GM21528 (cell line): ENCODE data around the gene HIPK2.
"Not testable (repeated sequence)": the region's sequence is repeated elsewhere in the genome, so short reads cannot be mapped to it uniquely, and the experiment has no call there.

Experiments
- ATAC-seq: cut with Tn5 transposase; IDR thresholded peaks from one replicate; pipeline ENCODE4 v1.9.1; 2021; ENCODE audit warnings: mild to moderate bottlenecking, moderate library complexity; ENCODE audit not compliant: unreplicated experiment, low FRiP score

Gene HIPK2

DNA sequence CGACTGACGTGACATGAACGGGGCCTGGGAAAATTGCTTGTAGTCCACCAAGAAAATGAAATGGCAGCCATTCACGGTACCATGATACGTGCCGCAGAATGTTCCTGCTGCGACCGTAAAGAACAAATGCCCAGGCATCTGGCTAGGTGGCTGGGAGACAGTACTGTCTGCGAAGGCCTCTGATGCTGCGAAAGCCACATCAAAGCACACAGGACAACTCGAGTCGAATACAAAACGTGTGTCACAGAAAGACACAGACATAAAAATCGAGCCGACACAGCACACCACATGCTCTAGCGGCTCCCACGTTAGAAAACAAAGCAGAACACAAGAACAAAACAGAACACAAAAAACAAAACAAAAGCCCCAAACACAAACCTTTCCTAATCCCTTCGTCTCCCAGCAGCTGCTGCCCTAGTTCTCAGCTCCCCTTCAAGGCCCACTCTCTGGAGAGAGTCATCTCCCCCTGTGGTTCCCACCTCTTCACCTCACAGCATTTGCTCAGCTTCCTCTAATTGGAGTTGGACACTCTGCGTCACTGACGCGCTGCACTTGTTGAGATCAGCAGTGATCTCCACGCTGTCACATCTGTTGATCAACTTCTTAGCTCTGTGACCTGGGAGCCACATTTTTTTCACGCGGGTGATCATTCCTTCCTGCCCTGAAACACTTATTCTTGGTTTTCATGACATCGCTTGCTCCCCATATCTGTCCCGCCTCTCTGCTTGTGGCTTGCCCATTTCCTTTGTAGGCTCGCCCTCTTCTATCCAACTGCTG is 142.1 kb downstream of the HIPK2 start:
- ATAC-seq = no peak

DNA sequence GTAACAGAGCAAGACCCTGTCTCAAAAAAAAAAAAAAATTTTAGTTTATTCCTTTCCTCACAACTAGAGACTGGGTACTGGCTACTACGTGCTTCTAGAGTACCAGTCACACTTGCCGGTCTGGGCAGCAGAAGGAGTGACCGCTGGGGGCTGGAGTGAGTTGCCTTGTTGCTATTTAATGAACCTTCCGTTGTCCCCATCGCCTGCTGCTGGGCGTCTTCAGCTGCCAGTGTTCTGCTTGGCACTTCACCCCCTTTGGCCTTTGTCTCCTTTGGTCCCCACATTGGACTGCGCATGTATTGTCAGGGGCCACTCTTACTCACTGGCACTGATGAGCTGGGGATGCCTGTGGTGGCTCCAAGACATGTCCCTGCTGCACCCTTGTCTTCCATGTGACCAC is 143.7 kb downstream of the HIPK2 start:
- ATAC-seq = no peak

DNA sequence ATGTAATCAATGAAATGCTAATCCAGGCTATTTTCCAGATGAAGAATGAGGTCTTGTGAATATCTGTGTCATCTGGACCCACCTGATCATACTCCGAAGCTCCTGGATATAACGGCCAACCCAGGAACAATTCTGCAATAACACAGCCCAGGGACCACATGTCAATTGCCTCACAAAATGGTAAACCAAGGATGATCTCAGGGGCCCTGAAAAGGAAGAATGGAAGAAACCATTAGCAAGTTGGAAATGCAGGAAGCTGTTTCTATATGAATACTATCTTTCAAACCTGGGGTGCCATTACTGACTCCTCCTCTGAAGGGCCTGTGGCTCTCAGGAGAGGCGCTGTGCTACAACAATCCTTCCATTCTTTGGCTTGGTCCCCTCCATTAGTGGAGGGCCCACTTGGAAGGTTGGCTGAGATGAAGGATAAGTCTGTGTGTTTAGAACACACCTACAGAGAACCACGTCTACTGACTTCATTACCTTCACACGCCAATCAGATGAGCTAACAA is 146.2 kb downstream of the HIPK2 start:
- no peak for ATAC-seq

DNA sequence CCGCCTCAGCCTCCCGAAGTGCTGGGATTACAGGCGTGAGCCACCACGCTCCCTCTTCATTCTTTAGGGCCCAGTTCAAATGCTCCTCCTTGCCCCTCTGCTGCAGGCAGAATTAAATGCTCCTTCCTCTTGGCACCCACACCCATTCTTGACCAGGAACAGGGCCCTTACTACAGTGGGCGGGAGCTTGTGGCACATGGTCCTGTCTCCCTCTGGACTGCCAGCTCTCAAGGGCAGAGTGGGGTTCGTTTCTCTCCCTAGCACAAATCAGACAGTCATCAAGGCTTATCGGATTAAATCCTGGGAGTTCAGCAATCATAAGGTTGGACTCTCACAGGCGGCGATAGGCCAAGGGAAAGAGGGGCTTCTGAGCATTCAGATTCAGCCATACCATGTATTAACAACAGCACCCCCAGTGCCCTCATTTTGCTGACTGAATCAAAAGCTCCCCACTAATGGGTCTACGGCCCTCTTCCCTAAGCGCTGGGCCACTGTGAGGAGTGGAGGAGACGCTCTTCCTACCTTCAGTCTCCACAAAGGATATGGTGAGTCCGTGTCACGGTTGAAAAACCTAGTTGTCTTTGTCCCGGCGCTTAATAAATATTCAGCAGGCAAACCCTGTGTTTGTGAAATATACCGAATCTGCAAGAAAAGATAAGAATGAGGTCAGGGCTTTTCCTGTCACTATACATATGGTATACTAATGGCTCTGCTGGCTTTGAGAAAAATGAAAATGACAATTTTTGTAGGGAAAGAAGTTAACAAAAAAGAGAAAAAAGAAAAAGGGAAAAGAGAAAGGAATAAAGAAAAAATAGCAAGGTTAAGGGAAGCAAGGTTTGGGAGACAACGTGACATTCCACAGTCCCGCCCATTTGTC is 146.9 kb downstream of the HIPK2 start:
- ATAC-seq = no peak

DNA sequence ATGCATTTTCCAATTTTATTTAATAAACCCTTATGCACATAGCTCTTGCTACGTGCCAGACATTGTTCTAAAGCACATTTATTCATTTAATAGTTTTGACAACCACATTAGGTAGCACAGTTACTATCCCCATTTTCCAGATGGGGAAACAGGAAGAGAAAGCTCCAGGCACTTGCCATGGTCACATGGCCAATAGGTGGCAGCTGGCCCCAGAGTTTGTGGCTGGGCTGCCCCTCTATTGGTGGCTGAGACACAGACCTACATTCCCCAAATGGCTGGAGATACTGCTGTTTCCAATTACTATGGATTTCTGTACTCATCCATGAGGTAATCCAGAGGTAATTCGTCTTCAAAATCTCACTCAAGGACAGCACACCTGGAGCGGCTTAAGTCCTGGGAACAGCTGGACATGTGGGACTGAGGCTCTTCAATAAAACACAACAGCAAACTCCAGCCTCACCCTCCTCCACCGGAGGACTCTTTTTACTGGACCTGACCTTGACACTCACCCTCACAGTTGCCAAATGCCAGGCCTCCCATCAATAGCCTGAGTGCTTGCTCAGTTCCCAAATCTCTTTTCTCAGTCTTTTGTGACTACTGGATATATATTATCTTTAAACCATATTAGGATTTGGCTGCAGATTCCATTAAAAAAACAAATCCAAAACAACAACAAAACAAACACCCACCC is 148.3 kb downstream of the HIPK2 start:
- ATAC-seq = no peak

DNA sequence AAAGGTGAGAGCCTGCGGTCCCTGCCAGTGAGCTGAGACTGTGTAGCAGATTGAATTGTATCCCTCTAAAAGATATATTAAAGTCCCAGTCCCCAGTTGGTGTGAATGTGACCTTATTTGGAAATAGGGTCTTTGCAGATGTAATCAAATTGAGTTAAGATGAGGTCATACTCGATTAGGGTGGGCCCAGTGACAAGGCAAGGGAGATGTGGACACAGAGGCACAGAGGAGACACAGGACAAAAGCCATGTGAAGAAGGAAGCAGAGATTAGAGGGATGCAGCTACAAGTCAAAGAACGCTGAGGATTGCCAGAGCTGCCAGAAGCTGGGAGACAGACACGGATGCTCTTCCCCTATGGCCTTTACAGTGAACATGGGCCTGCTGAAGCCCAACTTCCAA is 150.0 kb downstream of the HIPK2 start:
- ATAC-seq = no peak

DNA sequence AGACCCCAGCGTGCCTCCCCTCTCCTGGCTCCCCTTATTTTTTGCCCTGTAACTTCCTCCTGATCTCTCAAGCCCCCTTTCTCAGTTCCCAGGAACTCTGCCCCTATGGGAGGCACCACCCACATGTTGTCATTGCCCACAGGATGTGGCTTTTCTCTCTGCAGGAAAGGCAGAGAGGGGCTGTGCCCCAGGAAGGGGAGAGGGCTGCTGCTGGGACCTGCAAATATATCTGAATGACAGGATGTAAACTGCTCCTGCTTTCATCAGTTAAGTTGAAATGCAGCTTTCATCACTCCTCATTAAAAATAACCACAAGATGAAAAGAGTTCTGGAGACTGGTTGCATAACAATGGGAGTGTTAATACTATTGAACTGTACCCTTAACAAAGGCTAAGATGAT is 151.0 kb downstream of the HIPK2 start:
- no peak for ATAC-seq

DNA sequence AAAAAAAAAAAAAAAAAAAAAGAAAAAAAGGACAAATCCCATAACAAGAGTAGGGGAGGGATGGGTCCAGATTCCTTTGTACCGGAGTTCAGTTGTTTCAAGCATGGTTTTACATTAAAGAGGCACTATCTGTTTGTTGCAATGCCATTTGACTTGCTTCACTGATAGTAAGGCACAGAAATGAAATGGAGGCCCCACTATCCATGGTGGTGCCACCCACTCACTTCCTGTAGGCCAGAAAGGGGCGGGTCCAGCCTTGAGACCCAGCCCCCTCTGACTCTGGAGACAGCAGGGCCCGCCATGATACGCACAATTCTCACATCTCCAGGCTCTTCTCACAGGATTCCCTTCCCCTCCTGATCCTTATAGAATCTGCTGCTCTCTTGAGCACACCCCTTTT is 154.3 kb downstream of the HIPK2 start:
- no peak for ATAC-seq

DNA sequence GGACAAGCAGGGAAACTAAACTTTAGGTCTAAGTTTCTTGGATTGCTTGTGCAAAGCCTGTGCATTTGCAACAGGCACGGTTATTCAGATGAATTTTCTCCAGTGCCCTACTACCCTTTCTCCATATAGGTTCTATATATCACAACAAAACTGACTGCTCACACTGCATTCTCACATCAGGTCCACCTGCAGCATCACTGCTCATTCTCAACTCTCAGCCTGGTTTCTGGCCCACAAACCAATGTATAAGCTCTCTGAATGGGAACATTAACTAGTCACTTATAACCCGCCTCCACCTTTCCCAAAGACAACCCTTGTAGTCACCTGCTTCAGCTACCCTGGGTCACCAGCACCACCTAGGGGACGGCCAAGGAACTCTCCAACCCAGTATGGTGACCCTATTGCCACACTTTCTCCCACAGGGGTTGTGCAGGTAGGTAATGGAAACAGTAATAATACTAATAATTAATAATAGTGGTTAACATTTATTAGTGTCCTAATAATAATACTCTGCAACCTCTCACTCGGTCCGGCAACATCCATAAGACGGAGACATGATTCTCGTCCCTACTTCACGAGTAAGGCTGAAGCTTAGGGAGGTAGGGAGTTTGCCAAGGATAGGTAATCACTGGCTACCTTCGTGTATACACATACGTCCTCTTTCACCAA is 157.0 kb downstream of the HIPK2 start:
- ATAC-seq = no peak

DNA sequence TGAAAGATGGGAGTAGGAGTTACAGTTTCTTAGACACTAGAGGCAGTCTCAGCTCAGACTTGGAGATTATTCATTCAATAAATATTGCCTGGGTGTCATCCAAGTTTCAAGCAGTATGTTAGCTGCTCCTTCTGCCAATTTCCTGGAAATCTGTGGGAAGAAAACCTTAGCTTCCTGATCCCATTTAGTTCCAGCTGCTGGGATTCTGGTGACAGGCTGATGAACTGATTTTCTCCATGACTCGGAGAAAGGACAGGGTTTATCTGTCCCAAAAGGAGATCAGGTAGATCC is 158.5 kb downstream of the HIPK2 start:
- ATAC-seq = no peak

DNA sequence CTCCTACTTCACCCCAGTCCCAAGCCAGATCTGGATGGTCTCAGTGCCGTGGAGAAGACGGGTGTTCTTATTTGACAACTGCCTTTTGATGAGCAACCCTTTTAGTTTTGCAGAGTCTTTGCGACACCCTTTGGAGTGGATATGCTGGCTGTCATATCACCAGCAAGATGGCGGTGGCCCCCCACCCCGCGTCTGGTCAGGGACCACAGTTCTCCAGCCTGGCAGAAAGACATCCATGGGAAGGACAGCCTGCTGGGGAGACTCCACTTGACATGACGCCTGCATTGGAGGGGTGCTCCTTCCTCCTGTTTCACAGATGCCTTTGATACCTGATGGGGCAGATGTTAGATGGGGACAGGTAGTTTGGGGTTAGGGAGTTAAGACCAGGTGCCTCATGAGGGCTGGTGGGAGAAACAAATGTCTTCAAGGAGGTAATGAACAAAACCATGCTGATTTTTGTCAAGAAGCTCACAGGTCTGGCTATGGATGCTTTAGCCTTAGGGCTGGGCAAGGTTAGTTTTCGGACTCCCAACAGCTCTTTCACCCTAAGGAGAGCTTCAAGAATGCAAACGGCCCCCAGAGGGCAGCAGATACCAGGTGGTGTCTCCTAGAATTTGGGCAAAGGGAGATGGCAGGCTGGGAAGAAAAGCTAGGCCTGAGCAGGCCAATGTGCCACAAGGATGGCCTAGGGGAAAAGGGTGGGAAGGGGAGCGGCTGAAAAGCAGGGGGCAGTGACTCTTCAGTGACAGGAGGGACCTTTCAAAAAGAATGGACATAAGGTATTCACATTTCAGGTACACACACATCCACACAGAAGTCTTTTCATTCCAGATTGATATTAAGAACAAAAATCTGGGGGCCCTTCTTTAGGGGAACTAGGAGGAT is 159.1 kb downstream of the HIPK2 start:
- ATAC-seq = no peak

DNA sequence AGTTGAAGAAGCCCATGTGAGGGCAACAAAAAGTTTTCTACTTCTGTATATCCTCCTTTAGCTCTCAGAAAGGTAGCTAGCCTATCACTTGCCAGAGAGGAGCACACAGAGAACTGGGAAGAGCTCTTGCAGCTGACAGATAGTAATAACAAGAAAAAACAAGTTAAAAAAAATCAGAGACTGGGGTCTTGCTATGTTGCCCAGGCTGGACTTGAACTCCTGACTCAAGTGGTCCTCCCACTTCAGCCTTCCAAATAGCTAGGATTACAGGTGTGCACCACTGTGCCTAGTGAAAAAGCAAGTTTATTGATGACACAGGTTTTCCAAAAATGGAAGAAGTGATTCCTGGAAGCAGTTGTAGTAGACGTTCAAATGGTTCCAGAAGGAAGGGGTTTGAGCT is 160.7 kb downstream of the HIPK2 start:
- ATAC-seq = no peak

DNA sequence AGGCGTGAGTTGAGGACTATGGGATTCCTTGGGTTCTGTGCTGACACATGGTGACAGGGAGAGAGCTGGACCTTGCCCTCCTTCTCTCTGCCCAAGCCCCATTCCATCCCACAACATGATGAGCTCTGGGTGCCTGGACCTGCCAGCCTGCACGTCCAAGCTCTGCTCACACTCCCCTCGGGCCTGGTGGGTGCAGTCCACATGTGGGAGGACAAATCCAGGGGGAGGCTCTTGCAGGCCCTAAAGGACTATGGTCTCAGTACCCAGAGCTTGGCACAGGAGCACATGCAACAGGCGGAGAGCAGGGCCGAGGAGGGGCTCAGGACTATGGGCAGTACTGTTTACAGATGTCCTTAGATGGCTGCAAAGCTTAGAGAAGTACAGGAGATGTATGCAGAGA is 162.9 kb downstream of the HIPK2 start:
- ATAC-seq = no peak

DNA sequence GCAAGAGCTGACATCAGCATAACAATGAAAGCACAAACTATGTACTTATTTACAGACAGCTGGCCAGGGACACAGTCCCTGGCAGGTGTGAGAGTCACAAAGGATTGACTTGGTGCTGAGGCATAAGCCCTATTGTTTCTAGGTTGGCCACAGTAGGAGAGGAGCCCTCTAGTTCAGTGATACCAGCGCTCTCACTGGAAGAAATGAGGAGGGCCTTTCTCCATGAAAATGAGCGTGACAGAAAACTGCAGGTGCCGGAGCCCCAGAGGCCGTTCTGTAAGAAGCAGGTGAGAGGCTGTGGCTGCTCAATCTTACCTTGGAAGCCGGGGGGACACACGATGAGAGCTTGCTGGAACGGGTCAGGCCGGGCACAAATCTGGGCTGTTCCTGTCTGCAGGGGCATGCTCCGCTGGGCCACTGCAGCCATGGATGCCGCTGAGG is 163.8 kb downstream of the HIPK2 start:
- ATAC-seq = no peak

DNA sequence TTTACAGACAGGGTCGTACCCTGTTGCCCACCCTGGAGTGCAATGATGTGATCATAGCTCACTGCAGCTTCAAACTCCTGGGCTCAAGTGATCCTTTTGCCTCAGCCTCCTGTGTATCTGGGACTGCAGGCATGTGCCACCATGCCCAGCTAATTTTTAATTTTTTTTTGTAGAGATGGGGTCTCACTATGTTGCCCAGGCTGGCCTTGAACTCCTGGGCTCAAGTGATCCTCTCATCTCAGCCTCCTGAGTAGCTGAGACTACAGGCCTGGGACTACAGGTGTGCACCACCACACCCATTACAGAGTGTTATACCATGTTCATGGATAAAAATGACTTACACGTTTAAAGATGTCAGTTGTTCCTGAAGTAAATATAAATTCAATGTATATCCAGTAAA is 166.2 kb downstream of the HIPK2 start:
- ATAC-seq = not testable (repeated sequence)

DNA sequence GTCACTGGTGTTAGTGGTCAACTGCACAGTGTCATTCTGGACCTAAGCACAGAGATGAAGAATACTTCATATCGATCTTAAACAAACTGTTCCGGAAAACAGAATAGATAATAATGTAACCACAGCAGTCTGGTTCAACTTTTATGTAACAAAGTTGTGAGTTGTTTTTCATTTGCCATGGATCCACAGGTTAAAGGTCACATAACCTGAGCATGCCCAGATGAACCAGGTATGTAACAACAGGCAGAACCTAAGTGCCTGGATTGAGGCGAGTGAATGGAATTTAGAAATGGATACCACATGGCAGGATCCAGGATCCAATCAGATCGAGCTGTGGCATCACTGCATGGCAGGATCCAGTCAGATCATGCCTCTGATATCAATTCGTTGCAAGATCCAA is 167.2 kb downstream of the HIPK2 start:
- no peak for ATAC-seq

DNA sequence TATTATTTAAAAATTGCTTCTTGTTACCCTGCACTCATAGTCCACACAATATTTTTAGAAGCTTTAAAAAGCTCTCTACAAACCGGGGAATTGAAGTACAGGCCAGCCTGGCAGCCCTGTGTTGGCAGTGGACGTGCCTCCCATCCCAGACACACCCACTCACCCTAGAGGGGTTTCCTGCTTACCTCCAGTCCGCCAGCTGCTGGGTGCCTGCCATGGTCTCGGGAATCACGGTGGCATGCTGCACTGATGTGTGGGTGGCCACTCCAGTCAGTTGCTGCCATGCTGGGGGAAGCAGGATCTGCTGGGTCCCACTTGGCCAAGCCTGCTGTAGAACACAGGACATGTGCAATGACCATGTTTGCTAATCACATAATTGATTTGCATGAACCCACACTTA is 173.9 kb downstream of the HIPK2 start:
- no peak for ATAC-seq

DNA sequence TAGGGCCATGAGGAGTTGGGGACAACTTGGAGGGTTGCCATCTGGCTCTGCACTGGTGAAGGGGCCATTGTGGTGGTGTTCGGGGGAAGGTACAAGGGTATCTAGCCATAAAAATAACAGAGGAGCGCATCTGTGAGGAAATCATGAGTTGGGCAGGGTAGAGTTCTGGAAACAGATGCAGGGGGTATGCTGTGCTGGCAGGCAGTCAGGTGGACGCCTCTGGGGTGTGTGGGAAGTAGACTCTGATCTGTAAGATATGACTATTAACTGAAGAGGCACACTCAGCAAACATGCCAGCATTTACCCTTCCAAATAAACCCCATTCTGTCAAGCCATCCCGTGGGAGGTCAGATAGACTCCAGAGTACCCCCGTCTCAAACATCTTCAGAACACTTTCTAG is 174.5 kb downstream of the HIPK2 start:
- no peak for ATAC-seq

DNA sequence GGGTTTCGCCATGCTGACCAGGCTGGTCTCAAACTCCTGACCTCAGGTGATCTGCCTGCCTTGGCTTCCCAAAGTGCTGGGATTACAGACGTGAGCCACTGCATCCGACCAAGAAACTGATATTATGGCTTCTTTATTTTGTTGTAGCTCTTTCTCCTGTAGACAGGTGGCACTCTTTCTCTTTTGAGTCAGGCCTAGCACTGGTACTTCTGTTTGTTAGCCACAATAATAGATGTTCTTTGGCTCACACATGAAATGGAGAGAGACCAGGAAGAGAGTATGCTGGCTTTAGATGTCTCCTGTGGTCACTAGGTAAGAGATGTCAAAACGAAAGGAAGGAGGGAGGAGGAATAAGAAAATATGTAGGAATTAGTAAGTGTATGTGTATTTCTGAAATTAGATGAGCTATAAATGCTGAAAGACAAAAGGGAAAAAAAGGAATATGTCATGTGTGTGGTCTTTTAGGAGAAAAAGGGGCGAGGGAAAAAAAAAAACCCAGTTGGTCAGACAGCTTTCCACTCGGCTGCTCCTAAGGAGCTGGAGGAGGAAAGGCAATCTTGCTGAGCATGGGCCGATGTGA is 175.6 kb downstream of the HIPK2 start:
- ATAC-seq = no peak
